Neural progenitor cell (in vitro differentiated cells): ENCODE measurements around the gene SYCP1. TPM values are rescaled to one million over a fixed set of nuclear protein-coding genes. Genes with fewer than 3 reads are reported as not detected.

Experiments used
- DNase-seq: peaks from one replicate; pipeline ENCODE4 v3.0.0-alpha.2; 2016; ENCODE audit warnings: low spot score
- H2AFZ ChIP-seq: fragments of 200-600 bp; sonication (generic); replicated peaks from 2 replicates; pipeline ENCODE4 v1.6.1; 2016; ENCODE audit warnings: antibody characterized with exemption
- H3F3A ChIP-seq: fragments of 200-600 bp; sonication (generic); 2 replicates; pipeline ENCODE4 v1.6.1; 2016; ENCODE audit warnings: antibody characterized with exemption, low read depth
- H3K27ac ChIP-seq: fragments of 200-600 bp; sonication (generic); 2 replicates; pipeline ENCODE4 v1.5.1; 2016; ENCODE audit warnings: mild to moderate bottlenecking
- H3K27me3 ChIP-seq: fragments of 200-600 bp; sonication (generic); 2 replicates; pipeline ENCODE4 v1.6.1; 2016; ENCODE audit warnings: mild to moderate bottlenecking, moderate library complexity
- H3K36me3 ChIP-seq: fragments of 200-600 bp; sonication (generic); 2 replicates; pipeline ENCODE4 v1.5.1; 2016
- H3K4me1 ChIP-seq: fragments of 200-600 bp; sonication (generic); 2 replicates; pipeline ENCODE4 v1.6.1; 2016; ENCODE audit warnings: mixed run types
- H3K4me2 ChIP-seq: fragments of 200-600 bp; sonication (generic); 2 replicates; pipeline ENCODE4 v1.6.1; 2016
- H3K4me3 ChIP-seq: fragments of 200-600 bp; sonication (generic); 2 replicates; pipeline ENCODE4 v1.5.1; 2016
- H3K79me2 ChIP-seq: fragments of 200-600 bp; sonication (generic); 2 replicates; pipeline ENCODE4 v1.6.1; 2016; ENCODE audit warnings: low read depth
- H3K9ac ChIP-seq: fragments of 200-600 bp; sonication (generic); 2 replicates; pipeline ENCODE4 v1.6.1; 2016
- H3K9me3 ChIP-seq: fragments of 200-600 bp; sonication (generic); 2 replicates; pipeline ENCODE4 v1.5.1; 2016; ENCODE audit warnings: low read depth
- H4K20me1 ChIP-seq: fragments of 200-600 bp; sonication (generic); 2 replicates; pipeline ENCODE4 v1.6.1; 2016; ENCODE audit warnings: low read depth
- H3K27ac Mint-ChIP-seq: 3 replicates; pipeline ENCODE4 v1.8.0; 2021; ENCODE audit warnings: mixed read lengths
- H3K27me3 Mint-ChIP-seq: 2 replicates; pipeline ENCODE4 v1.8.0; 2022; ENCODE audit warnings: low read depth, mild to moderate bottlenecking, inconsistent platforms, moderate library complexity, mixed read lengths; ENCODE audit not compliant: insufficient read depth
- H3K36me3 Mint-ChIP-seq: 3 replicates; pipeline ENCODE4 v1.8.0; 2021; ENCODE audit warnings: mixed read lengths
- H3K4me1 Mint-ChIP-seq: 3 replicates; pipeline ENCODE4 v1.8.0; 2021; ENCODE audit warnings: mixed read lengths
- H3K4me3 Mint-ChIP-seq: 3 replicates; pipeline ENCODE4 v1.8.0; 2021; ENCODE audit warnings: mild to moderate bottlenecking, moderate library complexity, mixed read lengths
- H3K9me3 Mint-ChIP-seq: 3 replicates; pipeline ENCODE4 v1.8.0; 2020; ENCODE audit warnings: mixed read lengths
- EZH2 ChIP-seq: fragments of 200-600 bp; sonication (generic); IDR thresholded peaks from 2 replicates; pipeline ENCODE4 v1.6.1; 2017; ENCODE audit warnings: antibody characterized with exemption, mild to moderate bottlenecking, moderate library complexity
- EZH2phosphoT487 ChIP-seq: fragments of 200-600 bp; sonication (generic); IDR thresholded peaks from 2 replicates; pipeline ENCODE4 v1.6.1; 2017; ENCODE audit warnings: antibody characterized with exemption
- total RNA-seq: library from RNA; depleted of rRNA; stranded (reverse); fragments of >200 nt; gene quantifications from 2 replicates; pipeline ENCODE4 v1.2.3, GENCODE V29; 2015; ENCODE audit warnings: low replicate concordance
- TF ChIP-seq, protein P1 (sequence below): fragments of 200-600 bp; sonication (generic); IDR thresholded peaks from 2 replicates; pipeline ENCODE4 v1.5.1; 2017; ENCODE audit warnings: antibody characterized with exemption, mild to moderate bottlenecking

Gene SYCP1
- total RNA-seq, 1 donor from 2014 or later, result 0.11 TPM

DNA sequence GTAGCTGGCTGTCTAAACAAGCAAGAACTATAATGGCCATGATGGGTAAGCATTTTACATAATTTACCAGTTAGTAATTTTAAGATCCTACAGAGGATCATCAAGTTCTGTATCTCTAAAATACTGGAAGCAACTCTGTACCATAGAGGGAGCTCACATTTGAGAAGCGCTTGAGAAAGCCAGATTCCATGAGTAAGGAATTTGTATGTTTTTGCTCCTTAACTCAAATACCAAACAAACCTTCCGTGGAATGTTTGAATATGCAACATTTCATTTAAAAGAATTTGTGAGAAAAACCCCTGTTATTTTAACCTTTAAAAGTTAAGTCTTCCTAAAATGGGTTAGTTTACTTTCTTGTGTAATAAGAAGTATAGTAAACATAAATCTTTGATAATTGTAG is 176.9 kb downstream of the SYCP1 start:
- no peak overlapping the region for H3K4me3 Mint-ChIP-seq
- no peak overlapping the region for H3K27ac ChIP-seq
- TF ChIP-seq, protein P1, sequence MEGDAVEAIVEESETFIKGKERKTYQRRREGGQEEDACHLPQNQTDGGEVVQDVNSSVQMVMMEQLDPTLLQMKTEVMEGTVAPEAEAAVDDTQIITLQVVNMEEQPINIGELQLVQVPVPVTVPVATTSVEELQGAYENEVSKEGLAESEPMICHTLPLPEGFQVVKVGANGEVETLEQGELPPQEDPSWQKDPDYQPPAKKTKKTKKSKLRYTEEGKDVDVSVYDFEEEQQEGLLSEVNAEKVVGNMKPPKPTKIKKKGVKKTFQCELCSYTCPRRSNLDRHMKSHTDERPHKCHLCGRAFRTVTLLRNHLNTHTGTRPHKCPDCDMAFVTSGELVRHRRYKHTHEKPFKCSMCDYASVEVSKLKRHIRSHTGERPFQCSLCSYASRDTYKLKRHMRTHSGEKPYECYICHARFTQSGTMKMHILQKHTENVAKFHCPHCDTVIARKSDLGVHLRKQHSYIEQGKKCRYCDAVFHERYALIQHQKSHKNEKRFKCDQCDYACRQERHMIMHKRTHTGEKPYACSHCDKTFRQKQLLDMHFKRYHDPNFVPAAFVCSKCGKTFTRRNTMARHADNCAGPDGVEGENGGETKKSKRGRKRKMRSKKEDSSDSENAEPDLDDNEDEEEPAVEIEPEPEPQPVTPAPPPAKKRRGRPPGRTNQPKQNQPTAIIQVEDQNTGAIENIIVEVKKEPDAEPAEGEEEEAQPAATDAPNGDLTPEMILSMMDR, result no peak
- no peak for TF ChIP-seq EZH2
- TF ChIP-seq EZH2phosphoT487, result no peak
- no peaks in the 10 kb centered on the region for H4K20me1 ChIP-seq
- H3K36me3 ChIP-seq, result no peaks in the 10 kb centered on the region
- H2AFZ ChIP-seq, result no peak overlapping the region
- no peaks in the 10 kb centered on the region for H3K27me3 ChIP-seq
- no peak for DNase-seq
- H3K4me1 ChIP-seq, result no peaks in the 10 kb centered on the region
- no peaks in the 10 kb centered on the region for H3K79me2 ChIP-seq
- H3K36me3 Mint-ChIP-seq, result no peaks in the 10 kb centered on the region
- H3F3A ChIP-seq, result no peaks in the 10 kb centered on the region
- no peaks in the 10 kb centered on the region for H3K4me1 Mint-ChIP-seq
- H3K4me3 ChIP-seq, result no peak overlapping the region
- H3K4me2 ChIP-seq, result no peak overlapping the region
- H3K9me3 ChIP-seq, result no peaks in the 10 kb centered on the region
- no peaks in the 10 kb centered on the region for H3K27me3 Mint-ChIP-seq
- no peak overlapping the region for H3K9ac ChIP-seq
- H3K27ac Mint-ChIP-seq, result no peak overlapping the region
- no peaks in the 10 kb centered on the region for H3K9me3 Mint-ChIP-seq

DNA sequence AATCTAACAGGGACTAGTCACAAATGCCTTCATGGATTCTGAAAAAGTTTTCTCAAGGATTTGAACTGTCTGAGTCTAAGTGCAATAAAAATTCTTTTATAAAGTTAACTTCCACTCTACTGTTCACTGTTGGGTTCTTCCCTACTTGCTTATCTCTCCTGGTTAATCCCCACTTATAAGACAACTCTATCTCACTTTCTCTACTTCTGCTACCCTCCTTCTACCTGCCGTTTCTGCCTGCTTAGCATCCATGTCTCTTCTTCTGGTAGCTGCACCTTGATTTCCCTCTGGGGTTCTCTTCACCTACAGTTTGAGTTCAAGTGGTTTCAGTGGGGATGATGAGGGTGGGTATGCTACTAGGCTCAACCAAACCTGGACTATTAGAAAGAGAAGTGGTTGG is 181.0 kb downstream of the SYCP1 start:
- no peak overlapping the region for H3K27ac ChIP-seq
- TF ChIP-seq, protein P1, result no peak
- TF ChIP-seq EZH2, result no peak
- TF ChIP-seq EZH2phosphoT487, result no peak
- H3K27me3 Mint-ChIP-seq, result no peaks in the 10 kb centered on the region
- no peak overlapping the region for H2AFZ ChIP-seq
- no peak overlapping the region for H3K4me2 ChIP-seq
- H3K9me3 ChIP-seq, result no peaks in the 10 kb centered on the region
- no peaks in the 10 kb centered on the region for H3K9me3 Mint-ChIP-seq
- no peak overlapping the region for H3K9ac ChIP-seq
- no peaks in the 10 kb centered on the region for H3K36me3 Mint-ChIP-seq
- no peaks in the 10 kb centered on the region for H4K20me1 ChIP-seq
- no peaks in the 10 kb centered on the region for H3K4me1 Mint-ChIP-seq
- H3K27me3 ChIP-seq, result no peaks in the 10 kb centered on the region
- H3K4me1 ChIP-seq, result peaks cover 8% of the 10 kb centered on the region
- no peaks in the 10 kb centered on the region for H3F3A ChIP-seq
- H3K4me3 ChIP-seq, result no peak overlapping the region
- no peaks in the 10 kb centered on the region for H3K79me2 ChIP-seq
- H3K4me3 Mint-ChIP-seq, result no peak overlapping the region
- DNase-seq, result no peak
- H3K36me3 ChIP-seq, result no peaks in the 10 kb centered on the region
- H3K27ac Mint-ChIP-seq, result no peak overlapping the region

DNA sequence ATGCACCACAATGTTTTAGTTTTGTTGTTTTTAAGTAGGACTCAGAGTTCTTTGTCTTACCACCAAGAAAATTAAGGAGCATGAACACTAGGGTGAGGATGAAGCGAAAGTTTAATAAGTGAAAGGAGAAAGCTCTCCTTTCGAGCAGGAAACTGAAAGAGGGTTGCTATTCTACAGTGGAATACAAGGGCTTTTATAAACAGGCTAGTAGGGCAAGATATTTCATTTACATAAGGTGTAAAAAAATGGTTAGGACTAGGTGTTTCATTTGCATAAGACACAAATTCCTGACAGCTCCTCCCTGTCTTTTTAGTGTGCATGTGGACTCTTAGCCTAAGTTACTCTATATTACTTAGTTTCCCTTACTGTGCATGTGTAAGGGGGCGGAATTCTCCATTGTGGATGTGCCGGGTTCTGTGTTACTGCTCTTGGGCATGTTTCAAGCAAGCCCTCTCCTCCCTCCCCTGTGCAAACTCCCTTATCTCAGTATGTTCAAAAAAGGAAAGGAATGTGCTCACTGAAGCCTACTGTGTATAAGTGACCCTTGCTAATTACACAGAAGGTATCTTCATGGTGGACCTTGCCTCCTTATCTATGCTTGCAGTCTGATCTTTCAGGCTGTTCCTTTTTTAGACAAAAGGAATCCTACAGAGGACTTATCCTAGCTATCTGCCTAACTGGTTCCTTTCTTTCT is 182.3 kb downstream of the SYCP1 start:
- peak overlapping the region; percentile 7 for H2AFZ ChIP-seq
- H3K9ac ChIP-seq, result no peak overlapping the region
- H3K79me2 ChIP-seq, result no peaks in the 10 kb centered on the region
- H3K9me3 ChIP-seq, result no peaks in the 10 kb centered on the region
- H3K27me3 ChIP-seq, result no peaks in the 10 kb centered on the region
- H3K4me2 ChIP-seq, result no peak overlapping the region
- TF ChIP-seq EZH2phosphoT487, result no peak
- no peak for TF ChIP-seq EZH2
- TF ChIP-seq, protein P1, result no peak
- peaks cover 8% of the 10 kb centered on the region for H3K4me1 ChIP-seq
- no peak overlapping the region for H3K4me3 Mint-ChIP-seq
- H4K20me1 ChIP-seq, result no peaks in the 10 kb centered on the region
- DNase-seq, result no peak
- no peak overlapping the region for H3K27ac ChIP-seq
- no peaks in the 10 kb centered on the region for H3F3A ChIP-seq
- H3K4me3 ChIP-seq, result no peak overlapping the region
- no peaks in the 10 kb centered on the region for H3K27me3 Mint-ChIP-seq
- H3K9me3 Mint-ChIP-seq, result no peaks in the 10 kb centered on the region
- H3K27ac Mint-ChIP-seq, result no peak overlapping the region
- H3K4me1 Mint-ChIP-seq, result no peaks in the 10 kb centered on the region
- H3K36me3 Mint-ChIP-seq, result no peaks in the 10 kb centered on the region
- no peaks in the 10 kb centered on the region for H3K36me3 ChIP-seq
